Regular cardiac myocyte (primary cell): Measurements from ENCODE around the gene OR6Q1. TPM values are rescaled to one million over a fixed set of nuclear protein-coding genes. Genes with fewer than 3 reads are reported as not detected.

Source experiments
- total RNA-seq: library from RNA; depleted of rRNA; stranded (reverse); fragments of >200 nt; gene quantifications from 2 replicates; pipeline ENCODE4 v1.2.3, GENCODE V29; 2014

The OR6Q1 gene
- not detected in 2 replicates for total RNA-seq

GRCh38 chr11:58030653-58031052 is at the start of gene OR6Q1:
TSS of gene OR6Q1 (plus strand) at chr11:58030953. CDS start at chr11:58030953, 0 bp downstream.

GRCh38 chr11:58023435-58023931 is 7.3 kb upstream of the OR6Q1 start, which contains the start of gene OR9Q1:
TSS of gene OR9Q1 (plus strand) at chr11:58023881. CDS start at chr11:58179445, 155,564 bp downstream.

Other genes starting within 250 kb of the OR6Q1 start
- gene OR9Q1, start 7.1 kb upstream of the OR6Q1 start, total RNA-seq, result not detected in 2 replicates
- not detected in 2 replicates for gene OR9I1, start 94.6 kb downstream of the OR6Q1 start, total RNA-seq
- not detected in 2 replicates for gene OR9Q2, start 158.1 kb downstream of the OR6Q1 start, total RNA-seq
- gene OR1S2, start 173.2 kb downstream of the OR6Q1 start, total RNA-seq, result not detected in 2 replicates
- not detected in 2 replicates for gene OR1S1, start 181.8 kb downstream of the OR6Q1 start, total RNA-seq
- not detected in 2 replicates for gene OR10Q1, start 198.0 kb downstream of the OR6Q1 start, total RNA-seq
- not detected in 2 replicates for gene OR10W1, start 237.3 kb downstream of the OR6Q1 start, total RNA-seq